GM21381 (cell line): Measurements from ENCODE around the gene MYBPC2.

Experiments used
- ATAC-seq: cut with Tn5 transposase; IDR thresholded peaks from one replicate; pipeline ENCODE4 v1.9.1; 2021; ENCODE audit warnings: mild to moderate bottlenecking, moderate library complexity; ENCODE audit not compliant: unreplicated experiment

MYBPC2 gene

DNA sequence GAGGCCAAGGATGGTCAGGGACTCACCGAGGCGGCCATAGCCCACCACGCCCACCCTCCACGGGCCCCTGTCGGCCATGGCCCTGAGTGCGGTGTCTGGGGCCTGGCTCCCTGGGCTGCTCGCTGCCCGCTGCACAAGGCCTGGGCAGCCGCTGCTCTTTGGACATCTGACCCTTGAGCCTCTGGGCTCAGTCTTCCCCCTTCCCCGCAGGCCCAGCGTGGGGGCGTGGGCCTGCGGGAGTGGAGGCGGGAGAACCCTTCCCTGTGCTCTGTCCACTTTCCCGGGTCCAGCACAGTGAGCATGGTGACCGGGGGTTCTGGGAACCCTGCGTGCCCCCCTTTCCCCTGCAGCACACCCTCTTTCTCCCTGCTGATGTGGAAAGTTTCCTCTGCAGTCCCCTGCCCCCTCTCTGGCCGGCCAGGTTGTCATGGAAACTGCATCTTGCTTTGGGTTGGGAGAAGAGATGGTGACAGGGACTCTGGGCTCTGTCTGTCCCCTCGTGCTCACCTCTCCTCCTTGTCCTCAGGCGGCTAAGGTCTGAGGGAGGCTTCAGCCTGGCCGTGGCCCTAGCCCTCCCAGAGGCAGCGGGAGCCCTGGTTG is 81.2 kb downstream of the MYBPC2 start, which contains the start of gene ASPDH:
ASPDH (minus strand) TSS at position 168 of the 600 bp plus-strand sequence; CDS start at position 78, 90 bp downstream.
- ATAC-seq, result no peak

DNA sequence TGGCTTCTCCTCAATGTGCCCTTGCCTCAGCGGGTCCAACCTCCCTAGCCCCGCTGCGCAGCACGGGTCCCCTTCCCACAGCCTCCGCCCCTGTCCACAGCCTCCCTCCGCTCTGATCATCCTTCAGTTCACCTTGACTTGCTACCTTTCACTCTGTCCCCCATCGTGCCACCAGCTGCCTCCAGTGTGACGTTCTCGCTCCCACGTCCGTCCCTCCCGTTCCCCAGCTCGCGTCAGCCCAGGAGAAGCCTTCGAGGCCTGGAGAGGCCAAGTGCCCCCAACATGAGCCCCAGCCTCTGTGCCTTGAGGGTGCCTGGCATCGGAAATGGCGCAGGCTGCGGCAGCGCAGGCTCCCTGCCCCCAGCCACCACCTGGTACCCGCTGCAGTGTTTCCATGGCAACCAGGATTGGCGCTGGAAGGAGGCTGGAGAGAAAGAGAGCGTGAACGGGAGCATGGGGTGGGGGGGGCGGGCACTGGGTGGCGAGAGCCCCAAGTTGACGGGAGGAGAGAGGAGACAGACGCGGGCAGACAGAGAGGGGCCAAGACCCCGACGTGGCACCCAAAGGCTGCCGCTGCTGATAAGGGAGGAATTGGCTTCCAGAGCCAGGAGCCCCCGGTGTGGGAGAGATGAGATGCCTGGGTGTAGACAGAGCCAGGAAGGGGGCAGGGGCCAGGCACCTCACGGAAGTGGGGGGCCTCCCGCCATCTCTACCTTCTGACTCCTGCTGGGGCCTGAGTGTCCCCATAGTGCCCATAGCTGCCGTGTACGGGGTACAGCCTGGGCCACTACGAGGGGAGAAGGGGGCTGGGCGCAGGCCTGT is 81.9 kb downstream of the MYBPC2 start:
- no peak for ATAC-seq

DNA sequence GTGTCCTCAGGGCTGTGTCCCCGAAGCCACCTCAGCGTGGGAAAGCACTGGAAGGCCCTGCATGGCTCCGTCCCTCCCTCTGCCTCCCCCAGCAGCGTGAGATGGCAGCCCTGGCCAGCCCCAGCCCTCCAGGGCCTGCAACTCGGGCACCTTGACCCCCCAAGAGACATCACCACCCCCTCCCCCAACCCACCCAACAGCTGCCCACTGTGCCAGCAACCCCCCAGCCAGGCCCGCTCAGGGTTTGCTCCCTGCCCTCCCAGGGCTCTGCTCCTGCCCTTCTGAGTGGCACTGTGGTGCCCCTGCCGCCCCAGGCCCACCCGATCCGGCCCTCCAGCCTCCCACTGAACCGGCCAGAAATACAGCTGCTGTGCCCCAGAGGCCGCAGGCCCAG is 82.5 kb downstream of the MYBPC2 start:
- no peak for ATAC-seq
